ENCODE results near the gene ROBO1. TPM values are rescaled to one million over a fixed set of nuclear protein-coding genes. Genes with fewer than 3 reads are reported as not detected.

The ROBO1 gene
- total RNA-seq, 1 donor from 2014 or later: 3.1 TPM

DNA sequence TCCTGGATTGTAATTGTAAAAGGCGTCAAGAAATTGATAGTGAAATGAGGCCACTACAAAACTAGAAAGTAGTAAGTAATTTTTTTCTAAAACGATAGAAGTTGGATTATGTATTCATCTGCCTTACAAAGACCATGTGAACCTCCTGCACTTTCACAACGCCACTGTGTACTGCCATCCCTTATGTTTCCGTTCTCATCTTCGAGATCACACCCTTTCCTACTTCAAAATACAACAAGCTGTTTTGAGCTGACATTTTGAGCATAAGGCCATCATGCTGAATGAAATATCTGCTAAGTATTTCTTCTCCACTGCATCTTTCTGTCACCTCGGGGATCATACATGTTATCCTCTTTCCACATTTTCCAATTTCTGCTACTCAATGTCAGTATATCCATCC, 885.5 kb downstream of the ROBO1 start:
- CTCF ChIA-PET: no interaction called here
- TF ChIP-seq, protein P1, sequence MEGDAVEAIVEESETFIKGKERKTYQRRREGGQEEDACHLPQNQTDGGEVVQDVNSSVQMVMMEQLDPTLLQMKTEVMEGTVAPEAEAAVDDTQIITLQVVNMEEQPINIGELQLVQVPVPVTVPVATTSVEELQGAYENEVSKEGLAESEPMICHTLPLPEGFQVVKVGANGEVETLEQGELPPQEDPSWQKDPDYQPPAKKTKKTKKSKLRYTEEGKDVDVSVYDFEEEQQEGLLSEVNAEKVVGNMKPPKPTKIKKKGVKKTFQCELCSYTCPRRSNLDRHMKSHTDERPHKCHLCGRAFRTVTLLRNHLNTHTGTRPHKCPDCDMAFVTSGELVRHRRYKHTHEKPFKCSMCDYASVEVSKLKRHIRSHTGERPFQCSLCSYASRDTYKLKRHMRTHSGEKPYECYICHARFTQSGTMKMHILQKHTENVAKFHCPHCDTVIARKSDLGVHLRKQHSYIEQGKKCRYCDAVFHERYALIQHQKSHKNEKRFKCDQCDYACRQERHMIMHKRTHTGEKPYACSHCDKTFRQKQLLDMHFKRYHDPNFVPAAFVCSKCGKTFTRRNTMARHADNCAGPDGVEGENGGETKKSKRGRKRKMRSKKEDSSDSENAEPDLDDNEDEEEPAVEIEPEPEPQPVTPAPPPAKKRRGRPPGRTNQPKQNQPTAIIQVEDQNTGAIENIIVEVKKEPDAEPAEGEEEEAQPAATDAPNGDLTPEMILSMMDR (IDR thresholded peaks at IDR 0.05): no peak
- DNase-seq (no peak), ATAC-seq (ENCODE audit: low read depth) (no peak)
- no peak overlapping the region for H3K27ac Mint-ChIP-seq
- no peaks in the 10 kb centered on the region for H3K36me3 Mint-ChIP-seq (ENCODE audit: low read depth)
- no peaks in the 10 kb centered on the region for H3K4me1 Mint-ChIP-seq
- POLR2A ChIA-PET: no interaction called here
- H3K9me3 Mint-ChIP-seq: peaks cover 3% of the 10 kb centered on the region
- H3K4me3 Mint-ChIP-seq: no peak overlapping the region
- H3K27me3 Mint-ChIP-seq: no peaks in the 10 kb centered on the region
- intact Hi-C loops (cut with micrococcal nuclease): no loop called here

- POLR2A ChIA-PET: no interaction called here
- DNase-seq: no peak
Observed at GRCh38 chr3:78881501-78881900, 886.3 kb downstream of the ROBO1 start.

GRCh38 chr3:78880603-78881461, 887.0 kb downstream of the ROBO1 start:
- DNase-seq (no peak), ATAC-seq (ENCODE audit: low read depth) (no peak)
- Mint-ChIP-seq H3K9me3 (peaks cover 6% of the 10 kb centered on the region), H3K27me3 (no peaks in the 10 kb centered on the region), H3K36me3 (ENCODE audit: low read depth) (no peaks in the 10 kb centered on the region), H3K27ac (no peak overlapping the region), H3K4me1 (no peaks in the 10 kb centered on the region), H3K4me3 (no peak overlapping the region)
- ChIA-PET CTCF (no interaction called here), POLR2A (no interaction called here)
- intact Hi-C loops (cut with micrococcal nuclease): no loop called here
- TF ChIP-seq, protein P1 (IDR thresholded peaks at IDR 0.05): no peak

More at GRCh38 chr3:78881501-78881900, 886.3 kb downstream of the ROBO1 start:
- H3K27ac Mint-ChIP-seq: no peak overlapping the region
- H3K4me3 Mint-ChIP-seq: no peak overlapping the region
- CTCF ChIA-PET: no interaction called here
- no peaks in the 10 kb centered on the region for H3K27me3 Mint-ChIP-seq
- no peaks in the 10 kb centered on the region for H3K4me1 Mint-ChIP-seq
- no peak for ATAC-seq (ENCODE audit: low read depth)
- H3K36me3 Mint-ChIP-seq (ENCODE audit: low read depth): no peaks in the 10 kb centered on the region
- H3K9me3 Mint-ChIP-seq: peaks cover 5% of the 10 kb centered on the region
- intact Hi-C loops (cut with micrococcal nuclease): no loop called here
- TF ChIP-seq, protein P1 (IDR thresholded peaks at IDR 0.05): no peak

DNA sequence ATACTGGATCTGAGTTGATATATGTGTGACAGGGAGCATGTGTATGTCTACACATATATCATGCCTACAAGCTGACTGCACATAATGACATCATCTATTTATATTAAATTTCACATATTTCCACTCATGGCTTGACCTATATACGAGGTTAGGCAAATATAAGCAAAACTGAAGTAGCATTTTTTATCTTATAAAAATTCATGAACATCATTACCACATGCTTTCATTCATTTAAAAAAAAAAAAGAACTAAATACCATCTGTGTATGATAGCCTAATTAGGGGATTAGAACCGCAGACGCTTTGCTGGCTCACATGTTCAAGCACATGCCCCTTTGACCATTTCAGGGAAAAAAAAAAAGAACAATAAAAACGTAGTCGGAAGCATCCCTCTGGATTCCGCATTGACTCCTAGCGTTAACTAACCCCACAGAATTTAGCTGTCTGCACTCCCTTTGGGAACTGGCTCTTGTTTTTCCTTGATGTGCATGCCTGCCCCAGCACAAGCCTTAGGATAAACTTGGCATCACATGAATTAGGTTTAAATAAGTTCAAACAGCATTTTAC, 888.4 kb downstream of the ROBO1 start:
- ATAC-seq (ENCODE audit: low read depth): no peak
- Mint-ChIP-seq H3K27me3 (no peaks in the 10 kb centered on the region), H3K9me3 (peaks cover 6% of the 10 kb centered on the region), H3K4me3 (no peak overlapping the region), H3K4me1 (no peaks in the 10 kb centered on the region), H3K27ac (no peak overlapping the region), H3K36me3 (ENCODE audit: low read depth) (no peaks in the 10 kb centered on the region)
- TF ChIP-seq, protein P1 (IDR thresholded peaks at IDR 0.05): no peak
- no peak for DNase-seq
- intact Hi-C loops (cut with micrococcal nuclease): no loop called here
- ChIA-PET CTCF (no interaction called here), POLR2A (no interaction called here)

- DNase-seq (no peak), ATAC-seq (ENCODE audit: low read depth) (no peak)
- Mint-ChIP-seq H3K27me3 (no peaks in the 10 kb centered on the region), H3K4me3 (no peak overlapping the region), H3K27ac (no peak overlapping the region), H3K4me1 (no peaks in the 10 kb centered on the region), H3K9me3 (peaks cover 6% of the 10 kb centered on the region), H3K36me3 (ENCODE audit: low read depth) (no peaks in the 10 kb centered on the region)
- ChIA-PET POLR2A (no interaction called here), CTCF (no interaction called here)
- intact Hi-C loops (cut with micrococcal nuclease): no loop called here
- TF ChIP-seq, protein P1 (IDR thresholded peaks at IDR 0.05): no peak
Observed at GRCh38 chr3:78878789-78879188, 889.0 kb downstream of the ROBO1 start.

All from activated B cell treated with CpG ODN at 0.5 μM for 24 hours (primary cell).